Measurements from ENCODE around the gene NTNG2.

DNA sequence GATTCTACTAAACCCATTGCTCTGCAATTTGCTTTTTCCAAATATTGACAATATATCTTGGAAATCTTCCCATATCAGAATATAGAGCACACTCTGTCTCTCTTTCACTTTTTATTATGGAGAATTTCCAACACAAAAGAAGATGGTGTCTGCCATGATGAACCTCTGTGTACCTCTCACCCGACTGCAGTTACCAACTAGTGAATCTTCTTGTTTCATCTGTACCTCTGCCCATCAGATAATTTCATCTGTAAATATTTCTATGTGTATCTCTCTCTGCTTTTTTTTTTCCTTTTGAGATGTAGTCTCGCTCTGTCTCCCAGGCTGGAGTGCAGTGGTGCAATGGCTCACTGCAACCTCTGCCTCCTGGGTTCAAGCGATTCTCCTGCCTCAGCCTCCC is 62.8 kb downstream of the NTNG2 start:
- TF ChIP-seq, protein P1, sequence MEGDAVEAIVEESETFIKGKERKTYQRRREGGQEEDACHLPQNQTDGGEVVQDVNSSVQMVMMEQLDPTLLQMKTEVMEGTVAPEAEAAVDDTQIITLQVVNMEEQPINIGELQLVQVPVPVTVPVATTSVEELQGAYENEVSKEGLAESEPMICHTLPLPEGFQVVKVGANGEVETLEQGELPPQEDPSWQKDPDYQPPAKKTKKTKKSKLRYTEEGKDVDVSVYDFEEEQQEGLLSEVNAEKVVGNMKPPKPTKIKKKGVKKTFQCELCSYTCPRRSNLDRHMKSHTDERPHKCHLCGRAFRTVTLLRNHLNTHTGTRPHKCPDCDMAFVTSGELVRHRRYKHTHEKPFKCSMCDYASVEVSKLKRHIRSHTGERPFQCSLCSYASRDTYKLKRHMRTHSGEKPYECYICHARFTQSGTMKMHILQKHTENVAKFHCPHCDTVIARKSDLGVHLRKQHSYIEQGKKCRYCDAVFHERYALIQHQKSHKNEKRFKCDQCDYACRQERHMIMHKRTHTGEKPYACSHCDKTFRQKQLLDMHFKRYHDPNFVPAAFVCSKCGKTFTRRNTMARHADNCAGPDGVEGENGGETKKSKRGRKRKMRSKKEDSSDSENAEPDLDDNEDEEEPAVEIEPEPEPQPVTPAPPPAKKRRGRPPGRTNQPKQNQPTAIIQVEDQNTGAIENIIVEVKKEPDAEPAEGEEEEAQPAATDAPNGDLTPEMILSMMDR (IDR thresholded peaks at IDR 0.05): no peak
- no peak for TF ChIP-seq EZH2 (IDR thresholded peaks at IDR 0.05)
- TF ChIP-seq EZH2phosphoT487 (IDR thresholded peaks at IDR 0.05): no peak
